Right ventricle myocardium inferior (tissue), 1 donor: ENCODE measurements around the gene GPX4. TPM values are rescaled to one million over a fixed set of nuclear protein-coding genes. Genes with fewer than 3 reads are reported as not detected.
"Not testable (repeated sequence)": the region's sequence is repeated elsewhere in the genome, so short reads cannot be mapped to it uniquely, and the experiment has no call there.

ENCODE experiments used
- ATAC-seq: fragments of 200-7000 bp; cut with Tn5 transposase; one replicate; pipeline ENCODE4 v1.9.1; 2020; ENCODE audit warnings: mild to moderate bottlenecking, moderate library complexity
- DNase-seq: peaks from one replicate; pipeline ENCODE4 v3.0.0; 2021; ENCODE audit errors: missing footprints
- intact Hi-C: fragments of 100-400 bp; cut with DNase I; formaldehyde crosslinking; loops from one replicate; pipeline ENCODE4 v1.11.0; 2022
- total RNA-seq: library from RNA; stranded (reverse); fragmentation: NEBNext Ultra II Directional; extraction: Animal tissue kit (Norgen Biotek cat#: 25700); gene quantifications from one replicate; pipeline ENCODE4 v1.2.1, GENCODE V29; 2021
- donor health status: DM: no; HTN: yes; CAD: no; lungs with severe emphysema.

GPX4 gene
- total RNA-seq, 1 donor from 2014 or later, result 361 TPM

GRCh38 chr19:1121395-1121794 lies 17.6 kb downstream of the GPX4 start:
- DNase-seq (no peak), ATAC-seq (no peak)
- intact Hi-C loops, result no loop called here

GRCh38 chr19:1122021-1122971 lies 18.5 kb downstream of the GPX4 start:
- no peak for DNase-seq
- intact Hi-C loops, result no loop called here
- no peak for ATAC-seq

GRCh38 chr19:1122972-1123363 lies 19.2 kb downstream of the GPX4 start:
- peak; percentile 46 for ATAC-seq
- intact Hi-C loops, result no loop called here
- DNase-seq, result no peak

- ATAC-seq (no peak), DNase-seq (no peak)
- intact Hi-C loops, result no loop called here
Observed at GRCh38 chr19:1123381-1123780, 19.6 kb downstream of the GPX4 start.

- intact Hi-C loops, result no loop called here
- DNase-seq, result no peak
- no peak for ATAC-seq
Observed at GRCh38 chr19:1123885-1124677, 20.3 kb downstream of the GPX4 start.

GRCh38 chr19:1125601-1126467 lies 22.0 kb downstream of the GPX4 start:
- intact Hi-C loops, result no loop called here
- no peak for ATAC-seq
- DNase-seq, result no peak

- intact Hi-C loops, result no loop called here
- ATAC-seq, result no peak
- DNase-seq, result no peak
Observed at GRCh38 chr19:1126984-1127760, 23.4 kb downstream of the GPX4 start.

- DNase-seq (no peak), ATAC-seq (no peak)
- intact Hi-C loops, result no loop called here
Observed at GRCh38 chr19:1128106-1128505, 24.3 kb downstream of the GPX4 start.

- DNase-seq, ATAC-seq, intact Hi-C loops: not testable (repeated sequence)
Observed at GRCh38 chr19:1129084-1129483, 25.3 kb downstream of the GPX4 start.

- no peak for ATAC-seq
- intact Hi-C loops, result no loop called here
- no peak for DNase-seq
Observed at GRCh38 chr19:1129535-1129934, 25.7 kb downstream of the GPX4 start.

- DNase-seq (no peak), ATAC-seq (no peak)
- intact Hi-C loops, result loop anchor here (5.0 kb wide), 1 partner anchor 41 kb away; the partner anchor contains the start of gene SBNO2
Observed at GRCh38 chr19:1130771-1131717, 27.2 kb downstream of the GPX4 start.

GRCh38 chr19:1131718-1132551 lies 28.1 kb downstream of the GPX4 start:
- ATAC-seq (peak; percentile 77), DNase-seq (peak; percentile 97)
- intact Hi-C loops, result loop anchor here (5.0 kb wide), 1 partner anchor 40 kb away; the partner anchor contains the start of gene SBNO2

- DNase-seq (no peak), ATAC-seq (peak; percentile 15)
- intact Hi-C loops, result loop anchor here (5.0 kb wide), 1 partner anchor 40 kb away; the partner anchor contains the start of gene SBNO2
Observed at GRCh38 chr19:1132552-1133383, 29.0 kb downstream of the GPX4 start.

GRCh38 chr19:1133471-1133929 lies 29.7 kb downstream of the GPX4 start:
- ATAC-seq (no peak), DNase-seq (no peak)
- intact Hi-C loops, result loop anchor here (5.0 kb wide), 1 partner anchor 39 kb away; the partner anchor contains the start of gene SBNO2

- no peak for ATAC-seq
- intact Hi-C loops, result loop anchor here (5.0 kb wide), 1 partner anchor 38 kb away; the partner anchor contains the start of gene SBNO2
Observed at GRCh38 chr19:1134431-1134830, 30.6 kb downstream of the GPX4 start.

More at GRCh38 chr19:1134431-1134830, 30.6 kb downstream of the GPX4 start:
- no peak for DNase-seq
